Sciatic nerve (tissue), 2 donors: ENCODE data around the gene CDC42EP4. TPM values are rescaled to one million over a fixed set of nuclear protein-coding genes. Genes with fewer than 3 reads are reported as not detected.
A peak's percentile ranks its signal among the peaks of the same experiment; 100 is the strongest.
"Not testable (repeated sequence)": the region's sequence is repeated elsewhere in the genome, so short reads cannot be mapped to it uniquely, and the experiment has no call there.

Source experiments
- ATAC-seq: fragments of 200-7000 bp; cut with Tn5 transposase; one replicate; pipeline ENCODE4 v1.9.1; 2020; ENCODE audit warnings: mild to moderate bottlenecking, moderate library complexity
- DNase-seq: peaks from one replicate; pipeline ENCODE4 v3.0.0-alpha.2; 2020; ENCODE audit warnings: low spot score
- intact Hi-C: fragments of 100-400 bp; cut with DNase I; formaldehyde crosslinking; loops from one replicate; pipeline ENCODE4 v1.14.2; 2022
- total RNA-seq: library from RNA; stranded (reverse); fragmentation: NEBNext Ultra II Directional; extraction: Animal tissue kit (Norgen Biotek cat#: 25700); gene quantifications from one replicate; pipeline ENCODE4 v1.2.1, GENCODE V29; 2021
- donor health status: DM: no; HTN: no; CAD: no.
- donor health status: DM: no; HTN: no; CAD: no.

CDC42EP4 gene
- total RNA-seq, 1 donor from 2014 or later = 98.8 TPM

- ATAC-seq (peak; percentile 94), DNase-seq (no peak)
- intact Hi-C loops = no loop called here
These were observed 13.7 kb upstream of the CDC42EP4 start for GRCh38 chr17:73325527-73325842.

GRCh38 chr17:73324711-73325526 lies 13.1 kb upstream of the CDC42EP4 start:
- ATAC-seq = peak; percentile 16
- intact Hi-C loops = no loop called here
- no peak for DNase-seq

GRCh38 chr17:73324160-73324475 lies 12.3 kb upstream of the CDC42EP4 start:
- peak; percentile 80 for DNase-seq
- intact Hi-C loops = no loop called here
- ATAC-seq = peak; percentile 84

- intact Hi-C loops = no loop called here
- ATAC-seq = no peak
- no peak for DNase-seq
These were observed 11.8 kb upstream of the CDC42EP4 start for GRCh38 chr17:73323409-73324159.

- ATAC-seq = no peak
- no peak for DNase-seq
- intact Hi-C loops = no loop called here
These were observed 8.9 kb upstream of the CDC42EP4 start for GRCh38 chr17:73320601-73321264.

- ATAC-seq (no peak), DNase-seq (no peak)
- intact Hi-C loops = no loop called here
These were observed 8.0 kb upstream of the CDC42EP4 start for GRCh38 chr17:73319766-73320165.

- intact Hi-C loops = no loop called here
- ATAC-seq = no peak
These were observed 7.0 kb upstream of the CDC42EP4 start for GRCh38 chr17:73318836-73319235.

GRCh38 chr17:73318427-73318813 lies 6.6 kb upstream of the CDC42EP4 start:
- DNase-seq = no peak
- intact Hi-C loops = no loop called here
- no peak for ATAC-seq

More at GRCh38 chr17:73318836-73319235, 7.0 kb upstream of the CDC42EP4 start:
- no peak for DNase-seq

GRCh38 chr17:73317513-73318426 lies 6.0 kb upstream of the CDC42EP4 start:
- intact Hi-C loops = no loop called here
- ATAC-seq (no peak), DNase-seq (no peak)

GRCh38 chr17:73316919-73317505 lies 5.2 kb upstream of the CDC42EP4 start:
- intact Hi-C loops = no loop called here
- ATAC-seq (peak; percentile 26), DNase-seq (no peak)

GRCh38 chr17:73315471-73315870 lies 3.7 kb upstream of the CDC42EP4 start:
- intact Hi-C loops = no loop called here
- ATAC-seq = no peak
- DNase-seq = no peak

GRCh38 chr17:73313526-73314127 lies 1.8 kb upstream of the CDC42EP4 start:
- DNase-seq (no peak), ATAC-seq (no peak)
- intact Hi-C loops = no loop called here

- DNase-seq, ATAC-seq, intact Hi-C loops: not testable (repeated sequence)
These were observed 1.1 kb upstream of the CDC42EP4 start for GRCh38 chr17:73312887-73313286.

- ATAC-seq = peak; percentile 39
These were observed 397 bp downstream of the CDC42EP4 start for GRCh38 chr17:73311428-73311780.

GRCh38 chr17:73309727-73310596 lies 1.8 kb downstream of the CDC42EP4 start:
- no peak for DNase-seq
- no peak for ATAC-seq
- intact Hi-C loops = no loop called here

More at GRCh38 chr17:73311428-73311780, 397 bp downstream of the CDC42EP4 start:
- intact Hi-C loops = no loop called here
- peak; percentile 80 for DNase-seq

- ATAC-seq, DNase-seq, intact Hi-C loops: not testable (repeated sequence)
These were observed 2.8 kb downstream of the CDC42EP4 start for GRCh38 chr17:73308959-73309358.
